HEK293 (cell line): ENCODE results near the gene KRT16.

Source experiments
- CTCF ChIA-PET: fragments of 350-600 bp; formaldehyde crosslinking; extraction: SDS; loops from one replicate; lab custom pipeline; 2021; ENCODE audit warnings: antibody characterized with exemption; lab: Yijun Ruan, JAX
- POLR2A ChIA-PET: fragments of 300-600 bp; formaldehyde crosslinking; extraction: SDS; loops from one replicate; lab custom pipeline; 2020; ENCODE audit warnings: antibody characterized with exemption, inconsistent platforms; lab: Yijun Ruan, JAX
- H3K27ac ChIP-seq: fragments of 200-500 bp; sonication (Bioruptor generic); 2 replicates; pipeline ENCODE4 v1.5.1; 2014; ENCODE audit warnings: low read depth, low read length, control low read depth, inconsistent platforms; ENCODE audit errors: extremely low read depth
- H3K36me3 ChIP-seq, 2 experiments: fragments of 200-500 bp in 1 of 2; sonication (Bioruptor generic) in 1 of 2; 1 replicate in 1 of 2; 2 replicates in 1 of 2; pipeline ENCODE4 v1.5.1; 2014 to 2017; ENCODE audit warnings: inconsistent platforms in 2 of 2, low read length in 2 of 2; ENCODE audit not compliant: control insufficient read depth in 2 of 2, insufficient read depth in 1 of 2
- H3K4me1 ChIP-seq: fragments of 200-500 bp; sonication (Bioruptor generic); 2 replicates; pipeline ENCODE4 v1.5.1; 2014; ENCODE audit warnings: mild to moderate bottlenecking, low read length, inconsistent platforms; ENCODE audit not compliant: control insufficient read depth, insufficient read depth
- H3K4me3 ChIP-seq: 2 replicates; pipeline ENCODE4 v1.5.1; 2011; ENCODE audit warnings: low read depth, mild to moderate bottlenecking, control low read depth, low read length, moderate library complexity
- H3K9me3 ChIP-seq: fragments of 200-500 bp; sonication (Bioruptor generic); 2 replicates; pipeline ENCODE4 v1.5.1; 2014; ENCODE audit warnings: low read depth, low read length, inconsistent platforms; ENCODE audit not compliant: control insufficient read depth, insufficient read depth
- EGR2 ChIP-seq: fragments of 450-650 bp; formaldehyde crosslinking; IDR thresholded peaks from 2 replicates; pipeline ENCODE4 v1.5.1; 2016; ENCODE audit warnings: low read depth, missing biosample characterization, missing genetic modification characterization
- YY2 ChIP-seq: fragments of 450-650 bp; formaldehyde crosslinking; IDR thresholded peaks from 2 replicates; pipeline ENCODE4 v1.5.1; 2016; ENCODE audit warnings: missing biosample characterization, missing genetic modification characterization
- ZBTB21 ChIP-seq: fragments of 450-650 bp; formaldehyde crosslinking; IDR thresholded peaks from 2 replicates; pipeline ENCODE4 v1.5.1; 2017; ENCODE audit warnings: missing biosample characterization, missing genetic modification characterization
- ZFHX2 ChIP-seq: fragments of 450-650 bp; formaldehyde crosslinking; conservative IDR thresholded peaks from 2 replicates; pipeline ENCODE4 v1.5.1; 2016; ENCODE audit warnings: missing biosample characterization, missing genetic modification characterization
- ZNF169 ChIP-seq: fragments of 450-650 bp; formaldehyde crosslinking; IDR thresholded peaks from 2 replicates; pipeline ENCODE4 v1.5.1; 2016; ENCODE audit warnings: missing biosample characterization, missing genetic modification characterization
- ZNF335 ChIP-seq: fragments of 450-650 bp; formaldehyde crosslinking; conservative IDR thresholded peaks from 2 replicates; pipeline ENCODE4 v1.5.1; 2016; ENCODE audit warnings: missing biosample characterization, missing genetic modification characterization
- ZNF37A ChIP-seq: fragments of 450-650 bp; IDR thresholded peaks from 2 replicates; pipeline ENCODE4 v1.5.1; 2018; ENCODE audit warnings: missing biosample characterization, missing genetic modification characterization
- ZNF521 ChIP-seq: fragments of 450-650 bp; formaldehyde crosslinking; IDR thresholded peaks from 2 replicates; pipeline ENCODE4 v1.5.1; 2017; ENCODE audit warnings: missing biosample characterization, mild to moderate bottlenecking, missing genetic modification characterization
- ZNF629 ChIP-seq: fragments of 450-650 bp; formaldehyde crosslinking; IDR thresholded peaks from 2 replicates; pipeline ENCODE4 v1.5.1; 2017; ENCODE audit warnings: missing biosample characterization, missing genetic modification characterization
- ZNF792 ChIP-seq: fragments of 450-650 bp; formaldehyde crosslinking; IDR thresholded peaks from 2 replicates; pipeline ENCODE4 v1.5.1; 2016; ENCODE audit warnings: missing biosample characterization, missing genetic modification characterization
- ZXDB ChIP-seq: fragments of 450-650 bp; formaldehyde crosslinking; IDR thresholded peaks from 2 replicates; pipeline ENCODE4 v1.5.1; 2016; ENCODE audit warnings: missing biosample characterization, missing genetic modification characterization
- TF ChIP-seq, protein P1 (sequence below): fragments of 450-650 bp; formaldehyde crosslinking; IDR thresholded peaks from 2 replicates; pipeline ENCODE4 v1.5.0; 2017; ENCODE audit warnings: missing biosample characterization, missing genetic modification characterization, borderline replicate concordance
- TF ChIP-seq, protein P2 (sequence below): fragments of 450-650 bp; formaldehyde crosslinking; IDR thresholded peaks from 2 replicates; pipeline ENCODE4 v1.5.1; 2016; ENCODE audit warnings: missing biosample characterization, missing genetic modification characterization
- TF ChIP-seq, protein P3 (sequence below): fragments of 450-650 bp; formaldehyde crosslinking; IDR thresholded peaks from 2 replicates; pipeline ENCODE4 v1.5.1; 2017; ENCODE audit warnings: missing biosample characterization, missing genetic modification characterization

KRT16 gene

DNA sequence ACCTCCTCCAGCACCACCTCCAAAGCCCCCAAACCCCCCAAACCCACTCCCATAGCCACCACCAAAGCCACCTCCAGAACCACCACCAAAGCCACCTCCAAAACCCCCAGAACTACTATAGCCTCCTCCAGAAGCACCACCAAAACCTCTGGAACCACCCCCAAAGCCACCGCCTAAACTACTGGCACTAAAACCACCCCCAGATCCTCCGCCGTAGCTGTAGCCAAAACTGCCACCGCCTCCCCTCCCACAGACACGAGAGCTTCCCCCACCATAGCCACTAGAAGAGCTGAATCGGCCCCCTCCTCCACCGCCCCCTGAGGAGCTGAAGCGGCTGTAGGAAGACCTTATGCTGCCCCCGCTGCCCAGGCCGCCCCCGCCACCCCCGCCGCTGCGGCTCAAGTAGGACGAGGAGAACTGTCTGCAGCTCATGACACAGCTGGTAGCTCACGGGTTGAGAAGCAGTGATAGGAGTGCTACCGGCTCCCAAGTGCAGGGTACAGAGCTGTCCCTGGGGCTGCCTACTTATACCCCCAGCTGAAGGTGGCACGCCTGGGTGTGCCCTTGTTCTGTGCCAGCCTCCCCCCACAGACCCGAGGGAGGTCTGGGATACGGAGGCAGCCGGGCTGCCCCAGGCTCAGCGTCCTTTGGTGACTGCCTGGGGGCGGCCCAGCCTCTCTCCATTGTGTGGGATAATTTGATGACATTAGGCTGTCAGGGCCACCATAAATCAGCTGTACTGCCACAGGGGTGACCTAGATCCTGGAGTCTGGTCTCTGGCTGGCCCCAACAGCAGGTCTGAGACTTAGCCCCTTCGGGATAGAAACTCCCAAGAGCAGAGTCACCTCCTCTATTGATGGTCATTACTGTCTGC is 40.8 kb downstream of the KRT16 start, which contains the start of gene KRT9:
Gene KRT9, minus strand, starts transcription at position 499 of the 874 bp plus-strand sequence. Its CDS starts 67 bp downstream, at position 432.
- POLR2A ChIA-PET, result interaction anchor here (0.6 to 0.7 kb wide), 2 partner anchors 117 to 693 kb away, joined by 3 to 4 read pairs; partner anchors contain the start of gene EIF1
- H3K27ac ChIP-seq, result no peak within 1 kb of the TSS
- H3K4me3 ChIP-seq, result no peak within 1 kb of the TSS
- no peaks in the 10 kb centered on the region for H3K36me3 ChIP-seq
- H3K9me3 ChIP-seq, result no peaks in the 10 kb centered on the region
- TF ChIP-seq ZBTB21 (no peak), ZNF37A (tag by site-specific recombination) (no peak), ZNF792 (tag by site-specific recombination) (no peak), ZFHX2 (tag by site-specific recombination) (peak; percentile 95), ZNF169 (tag by site-specific recombination) (no peak), EGR2 (tag by site-specific recombination) (peak; percentile 97), ZXDB (tag by site-specific recombination) (no peak)
- CTCF ChIA-PET, result interaction anchor here (0.5 to 14.3 kb wide), 6 partner anchors 14 to 91 kb away, joined by 3 to 115 read pairs (median 12); no protein-coding TSS in a partner anchor
- H3K4me1 ChIP-seq, result no peaks in the 10 kb centered on the region

DNA sequence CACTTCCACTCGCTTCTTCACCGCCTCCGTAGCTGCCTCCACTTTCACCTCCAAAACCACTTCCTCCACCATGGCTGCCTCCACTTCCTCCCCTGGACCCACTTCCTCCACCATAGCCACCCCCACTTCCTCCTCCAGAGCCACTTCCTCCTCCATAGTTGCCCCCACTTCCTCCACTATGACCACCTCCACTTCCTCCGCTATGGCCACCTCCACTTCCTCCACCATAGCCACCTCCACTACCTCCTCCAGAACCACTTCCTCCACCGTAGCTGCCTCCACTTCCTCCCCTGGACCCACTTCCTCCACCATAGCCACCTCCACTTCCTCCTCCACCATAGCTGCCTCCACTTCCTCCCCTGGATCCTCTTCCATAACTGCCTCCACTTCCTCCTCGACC is 45.2 kb downstream of the KRT16 start:
- no peaks in the 10 kb centered on the region for H3K9me3 ChIP-seq
- CTCF ChIA-PET, result interaction anchor here (1.1 to 14.3 kb wide), 5 partner anchors 11 to 96 kb away, joined by 3 to 115 read pairs (median 14); no protein-coding TSS in a partner anchor
- H3K27ac ChIP-seq, result no peak overlapping the region
- no peaks in the 10 kb centered on the region for H3K4me1 ChIP-seq
- TF ChIP-seq EGR2 (tag by site-specific recombination), result peak; percentile 99
- TF ChIP-seq, protein P1, sequence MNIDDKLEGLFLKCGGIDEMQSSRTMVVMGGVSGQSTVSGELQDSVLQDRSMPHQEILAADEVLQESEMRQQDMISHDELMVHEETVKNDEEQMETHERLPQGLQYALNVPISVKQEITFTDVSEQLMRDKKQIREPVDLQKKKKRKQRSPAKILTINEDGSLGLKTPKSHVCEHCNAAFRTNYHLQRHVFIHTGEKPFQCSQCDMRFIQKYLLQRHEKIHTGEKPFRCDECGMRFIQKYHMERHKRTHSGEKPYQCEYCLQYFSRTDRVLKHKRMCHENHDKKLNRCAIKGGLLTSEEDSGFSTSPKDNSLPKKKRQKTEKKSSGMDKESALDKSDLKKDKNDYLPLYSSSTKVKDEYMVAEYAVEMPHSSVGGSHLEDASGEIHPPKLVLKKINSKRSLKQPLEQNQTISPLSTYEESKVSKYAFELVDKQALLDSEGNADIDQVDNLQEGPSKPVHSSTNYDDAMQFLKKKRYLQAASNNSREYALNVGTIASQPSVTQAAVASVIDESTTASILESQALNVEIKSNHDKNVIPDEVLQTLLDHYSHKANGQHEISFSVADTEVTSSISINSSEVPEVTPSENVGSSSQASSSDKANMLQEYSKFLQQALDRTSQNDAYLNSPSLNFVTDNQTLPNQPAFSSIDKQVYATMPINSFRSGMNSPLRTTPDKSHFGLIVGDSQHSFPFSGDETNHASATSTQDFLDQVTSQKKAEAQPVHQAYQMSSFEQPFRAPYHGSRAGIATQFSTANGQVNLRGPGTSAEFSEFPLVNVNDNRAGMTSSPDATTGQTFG (tag by site-specific recombination), result 0 out of 2 replicates have a peak, but pooled peaks have one; percentile 58
- peak; percentile 71; the same call in 1 of the 2 replicates for TF ChIP-seq ZNF521 (tag by site-specific recombination)
- no peak for TF ChIP-seq ZNF629 (tag by site-specific recombination)
- TF ChIP-seq, protein P2, sequence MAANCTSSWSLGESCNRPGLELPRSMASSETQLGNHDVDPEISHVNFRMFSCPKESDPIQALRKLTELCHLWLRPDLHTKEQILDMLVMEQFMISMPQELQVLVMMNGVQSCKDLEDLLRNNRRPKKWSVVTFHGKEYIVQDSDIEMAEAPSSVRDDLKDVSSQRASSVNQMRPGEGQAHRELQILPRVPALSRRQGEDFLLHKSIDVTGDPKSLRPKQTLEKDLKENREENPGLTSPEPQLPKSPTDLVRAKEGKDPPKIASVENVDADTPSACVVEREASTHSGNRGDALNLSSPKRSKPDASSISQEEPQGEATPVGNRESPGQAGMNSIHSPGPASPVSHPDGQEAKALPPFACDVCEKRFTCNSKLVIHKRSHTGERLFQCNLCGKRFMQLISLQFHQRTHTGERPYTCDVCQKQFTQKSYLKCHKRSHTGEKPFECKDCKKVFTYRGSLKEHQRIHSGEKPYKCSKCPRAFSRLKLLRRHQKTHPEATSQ (tag by site-specific recombination), result no peak
- TF ChIP-seq, protein P3, sequence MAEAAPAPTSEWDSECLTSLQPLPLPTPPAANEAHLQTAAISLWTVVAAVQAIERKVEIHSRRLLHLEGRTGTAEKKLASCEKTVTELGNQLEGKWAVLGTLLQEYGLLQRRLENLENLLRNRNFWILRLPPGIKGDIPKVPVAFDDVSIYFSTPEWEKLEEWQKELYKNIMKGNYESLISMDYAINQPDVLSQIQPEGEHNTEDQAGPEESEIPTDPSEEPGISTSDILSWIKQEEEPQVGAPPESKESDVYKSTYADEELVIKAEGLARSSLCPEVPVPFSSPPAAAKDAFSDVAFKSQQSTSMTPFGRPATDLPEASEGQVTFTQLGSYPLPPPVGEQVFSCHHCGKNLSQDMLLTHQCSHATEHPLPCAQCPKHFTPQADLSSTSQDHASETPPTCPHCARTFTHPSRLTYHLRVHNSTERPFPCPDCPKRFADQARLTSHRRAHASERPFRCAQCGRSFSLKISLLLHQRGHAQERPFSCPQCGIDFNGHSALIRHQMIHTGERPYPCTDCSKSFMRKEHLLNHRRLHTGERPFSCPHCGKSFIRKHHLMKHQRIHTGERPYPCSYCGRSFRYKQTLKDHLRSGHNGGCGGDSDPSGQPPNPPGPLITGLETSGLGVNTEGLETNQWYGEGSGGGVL, result peak; percentile 29; the same call in 1 of the 2 replicates
- TF ChIP-seq ZFHX2 (tag by site-specific recombination), result peak; percentile 96
- TF ChIP-seq YY2, result 0 out of 2 replicates have a peak, but pooled peaks have one; percentile 20
- TF ChIP-seq, all 188 proteins: peak for 6
- POLR2A ChIA-PET, result no interaction called here
- Histone ChIP-seq H3K36me3 (no peaks in the 10 kb centered on the region), H3K4me3 (no peak overlapping the region)

DNA sequence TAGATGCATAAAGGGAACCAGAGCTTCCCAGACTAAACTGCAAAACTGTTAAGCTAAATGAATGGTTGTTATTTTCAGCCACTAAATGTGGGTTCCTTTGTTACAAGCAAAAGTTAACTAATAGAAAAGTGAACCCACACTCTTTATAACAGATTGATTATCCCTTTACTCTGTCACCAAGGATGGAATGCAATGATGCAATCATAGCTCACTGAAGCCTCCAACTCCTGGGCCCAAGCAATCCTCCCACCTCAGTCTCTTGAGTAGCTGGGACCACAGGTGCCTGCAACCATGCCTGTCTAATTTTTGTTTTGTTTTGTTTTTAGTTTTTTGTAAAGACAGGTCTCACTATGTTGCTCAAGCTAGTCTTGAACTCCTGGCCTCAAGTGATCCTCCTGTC is 47.2 kb downstream of the KRT16 start:
- no peak overlapping the region for H3K4me3 ChIP-seq
- no peaks in the 10 kb centered on the region for H3K36me3 ChIP-seq
- ChIA-PET POLR2A (interaction anchor here (0.8 kb wide), 1 partner anchor 123 kb away, joined by 3 read pairs; the partner anchor contains the start of gene EIF1), CTCF (interaction anchor here (1.2 to 14.3 kb wide), 7 partner anchors 9 to 102 kb away, joined by 3 to 115 read pairs (median 9); no protein-coding TSS in a partner anchor)
- H3K9me3 ChIP-seq, result no peaks in the 10 kb centered on the region
- H3K27ac ChIP-seq, result no peak overlapping the region
- no peaks in the 10 kb centered on the region for H3K4me1 ChIP-seq
- peak; percentile 58 for TF ChIP-seq ZNF335 (tag by site-specific recombination)
- TF ChIP-seq ZNF792 (tag by site-specific recombination), result no peak
